T47D (cell line): ENCODE measurements around the gene MALAT1.

ENCODE experiments used
- DNase-seq, 2 experiments: peaks; one replicate each; pipeline versions ENCODE4 v3.0.0 to v3.0.0-alpha.2; 2011 to 2012; ENCODE audit warnings: low read depth in 1 of 2, low spot score in 1 of 2
- JUND ChIP-seq: IDR thresholded peaks from 2 replicates; pipeline ENCODE4 v1.6.1; 2012; ENCODE audit warnings: low read depth
- in situ Hi-C: cut with HindIII; loops from 2 replicates; pipeline ENCODE4 v1.10.0; 2016; ENCODE audit warnings: low sequenced_read_pairs, low pct_unique_long_range_greater_than_20kb

The MALAT1 gene

GRCh38 chr11:65551572-65552387, 52.9 kb downstream of the MALAT1 start:
- peak in 1 of 2 experiments; percentile 86 for DNase-seq
- no peak for TF ChIP-seq JUND

DNA sequence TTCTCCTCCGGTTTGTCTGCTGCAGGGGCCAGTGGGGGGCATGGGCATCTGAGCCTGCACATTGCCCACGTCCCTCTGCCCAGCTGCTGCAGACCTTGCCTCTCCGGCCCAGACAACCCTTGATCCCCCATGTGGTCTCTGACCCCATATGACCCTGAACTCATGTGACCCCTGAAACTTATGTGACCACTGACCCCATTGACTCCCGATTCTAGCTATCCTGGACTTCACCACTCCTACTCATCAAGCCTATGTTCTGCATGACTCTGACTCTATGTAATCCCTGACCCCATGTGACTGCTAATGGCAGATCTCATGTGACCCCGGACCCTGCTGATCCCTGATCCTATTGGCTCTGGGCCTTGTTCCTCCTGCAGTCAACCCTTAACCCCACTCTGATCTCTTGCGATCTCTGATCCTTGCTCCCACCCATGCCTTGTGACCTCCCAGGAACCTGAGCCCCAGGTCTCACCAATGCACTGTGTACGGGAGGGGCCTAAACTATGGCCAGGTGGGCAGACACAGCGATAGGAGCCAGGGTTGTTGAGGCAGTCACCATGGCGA, 53.6 kb downstream of the MALAT1 start:
- no peak for TF ChIP-seq JUND
- no peak for DNase-seq
- in situ Hi-C loops = no loop called here

More at GRCh38 chr11:65551572-65552387, 52.9 kb downstream of the MALAT1 start:
- in situ Hi-C loops = no loop called here

DNA sequence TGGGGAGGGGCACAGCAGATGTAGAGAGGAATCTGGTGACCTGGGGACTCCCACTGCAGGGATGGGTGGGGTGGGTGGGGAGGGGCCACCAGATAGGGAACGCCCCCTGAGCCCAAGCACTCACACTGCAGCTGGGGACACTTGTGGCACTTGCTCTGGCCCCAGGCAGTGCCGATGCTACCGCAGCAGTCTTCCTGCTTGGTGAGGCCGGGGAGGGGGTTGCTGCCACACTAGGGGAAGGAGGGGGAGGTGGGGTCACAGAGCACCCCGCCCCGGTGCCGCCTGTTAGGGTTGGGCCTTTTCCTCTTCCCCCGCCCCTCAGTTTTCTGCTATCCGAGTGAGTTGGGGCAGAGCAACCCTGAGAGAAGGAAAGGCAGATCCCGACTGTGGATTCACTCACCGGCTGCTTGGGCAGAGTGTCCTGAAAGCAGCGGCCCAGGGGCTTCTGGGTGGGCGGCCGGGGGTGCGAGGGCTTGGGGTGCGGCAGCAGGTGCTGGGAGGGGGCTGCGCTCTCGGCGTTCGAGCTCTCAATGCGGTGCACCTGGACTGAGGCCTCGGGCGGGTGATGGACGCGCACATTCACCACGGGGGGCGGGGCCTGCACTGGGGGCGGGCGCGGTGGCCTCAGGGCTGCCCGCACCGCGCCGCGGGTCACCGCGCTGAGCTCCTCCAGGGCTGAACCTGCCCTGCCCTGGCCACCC, 54.6 kb downstream of the MALAT1 start:
- peak in 1 of 2 experiments; percentile 87 for DNase-seq
- TF ChIP-seq JUND = no peak
- in situ Hi-C loops = no loop called here

GRCh38 chr11:65554057-65554818, 55.4 kb downstream of the MALAT1 start:
- no peak for TF ChIP-seq JUND
- DNase-seq = no peak
- in situ Hi-C loops = no loop called here

GRCh38 chr11:65554842-65555430, 56.1 kb downstream of the MALAT1 start:
- no peak for DNase-seq
- in situ Hi-C loops = no loop called here
- TF ChIP-seq JUND = no peak

GRCh38 chr11:65555693-65556231, 56.9 kb downstream of the MALAT1 start:
- in situ Hi-C loops = no loop called here
- no peak for TF ChIP-seq JUND
- no peak for DNase-seq
